Large intestine (tissue), 1 donor: ENCODE results near the gene PRR15. TPM values are rescaled to one million over a fixed set of nuclear protein-coding genes. Genes with fewer than 3 reads are reported as not detected.

Experiments
- polyA plus RNA-seq: library from polyadenylated mRNA; unstranded; fragments of 120-200 nt; gene quantifications from one replicate; pipeline ENCODE4 v1.2.1, GENCODE V29; 2013

PRR15 gene
- polyA plus RNA-seq, 1 donor = 70.8 TPM

Other genes with a start within 250 kb of the PRR15 start
- 21.9 TPM for gene WIPF3, start 242.7 kb downstream of the PRR15 start, polyA plus RNA-seq